Erythroblast (primary cell): ENCODE data around the gene MSMB.
"Not testable (repeated sequence)": the region's sequence is repeated elsewhere in the genome, so short reads cannot be mapped to it uniquely, and the experiment has no call there.

Experiments used
- DNase-seq, 2 experiments: peaks; one replicate each; lab custom pipeline; 2025; lab: John Stamatoyannopoulos, UW
- GATA1 ChIP-seq: IDR thresholded peaks from 2 replicates; pipeline ENCODE4 v1.6.1; 2011; ENCODE audit warnings: low read depth, mild to moderate bottlenecking, control low read depth, low read length, moderate library complexity
- POLR2A ChIP-seq: IDR thresholded peaks from 2 replicates; pipeline ENCODE4 v1.6.1; 2011; ENCODE audit warnings: mild to moderate bottlenecking, low read length

The MSMB gene

GRCh38 chr10:46046261-46046660 is at the start of gene MSMB:
TSS of gene MSMB (minus strand) at chr10:46046269. CDS start at chr10:46046237, 32 bp downstream.
- no peak for TF ChIP-seq GATA1
- no peak for TF ChIP-seq POLR2A
- DNase-seq, result no peak

DNA sequence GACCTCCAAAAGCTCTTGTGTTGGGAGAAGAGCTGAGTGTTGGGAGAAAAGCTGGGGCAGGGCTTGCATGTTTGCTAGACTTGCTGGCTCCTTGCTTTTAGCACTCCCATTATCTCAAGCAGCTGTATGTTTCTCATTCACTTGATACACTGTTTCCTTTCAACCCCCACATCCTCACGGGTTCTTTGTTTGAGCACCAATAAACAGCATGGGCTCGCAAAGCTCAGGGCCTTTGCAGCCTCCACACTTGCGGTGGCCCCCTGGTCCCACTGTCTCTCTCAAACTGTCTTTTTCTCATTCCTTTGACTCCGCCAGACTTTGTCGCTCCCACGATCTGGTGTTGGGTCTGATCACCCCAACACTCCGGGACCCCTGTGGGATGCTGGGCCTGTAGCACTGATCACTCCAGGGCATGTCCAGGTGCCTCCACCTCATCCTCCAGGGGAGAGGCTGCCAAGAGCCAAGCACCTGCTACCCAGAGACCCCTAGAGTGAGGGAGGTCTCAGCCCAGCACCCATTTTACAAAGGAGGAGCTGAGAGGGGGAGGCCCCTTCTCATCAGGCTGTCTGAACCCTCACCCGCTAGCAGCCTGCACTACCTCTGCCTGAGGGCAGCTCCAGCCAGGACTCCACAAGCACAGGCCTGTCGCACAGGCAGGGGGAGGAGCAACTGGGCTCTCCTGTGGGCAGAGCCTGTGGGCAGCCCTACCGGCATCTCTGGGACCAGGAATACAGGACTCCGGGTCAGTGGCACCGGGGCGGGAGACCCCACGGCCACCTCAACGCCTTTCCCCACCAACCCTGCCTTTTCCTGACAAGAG is 49.1 kb upstream of the MSMB start:
- DNase-seq, result no peak
- TF ChIP-seq POLR2A, result no peak
- no peak for TF ChIP-seq GATA1

GRCh38 chr10:46094197-46094500 is 48.1 kb upstream of the MSMB start:
- DNase-seq, result no peak
- TF ChIP-seq POLR2A (no peak), GATA1 (no peak)

DNA sequence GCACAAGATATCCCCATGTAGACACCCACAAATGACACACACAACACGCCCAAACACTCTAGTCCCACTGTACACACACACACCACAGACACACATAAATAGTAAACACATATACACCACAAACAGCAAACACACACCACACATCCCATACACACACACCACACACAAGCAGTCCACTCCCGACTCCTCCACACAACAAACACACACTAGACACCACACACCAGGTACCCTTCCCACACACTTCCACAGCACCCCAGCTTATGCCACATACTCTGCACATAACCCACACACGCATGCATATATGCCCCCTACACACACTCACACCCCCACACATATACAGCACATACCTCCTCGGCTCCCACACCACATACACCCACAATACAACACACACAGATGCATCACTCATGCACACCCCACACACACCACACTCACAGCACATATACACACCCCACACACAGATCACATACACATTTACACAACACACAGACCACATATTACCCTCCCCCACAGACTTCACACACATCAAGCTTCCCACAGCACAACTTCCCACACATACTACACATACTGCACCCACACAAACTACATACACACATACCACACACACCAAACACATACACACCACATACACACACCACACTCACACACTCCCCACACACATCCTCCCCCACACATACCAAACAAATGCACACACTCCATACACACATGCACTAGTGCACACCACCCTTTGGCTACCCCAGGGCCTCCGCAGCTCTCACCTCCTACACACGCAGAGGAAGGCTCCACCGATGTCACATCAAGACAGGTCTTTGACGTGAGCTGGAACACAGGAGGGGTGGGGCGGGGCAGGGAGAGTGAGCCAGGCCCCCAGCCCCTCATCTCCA is 47.5 kb upstream of the MSMB start:
- not testable (repeated sequence) for DNase-seq

GRCh38 chr10:46092524-46093081 is 46.5 kb upstream of the MSMB start:
- no peak for DNase-seq
- TF ChIP-seq POLR2A (no peak), GATA1 (no peak)

DNA sequence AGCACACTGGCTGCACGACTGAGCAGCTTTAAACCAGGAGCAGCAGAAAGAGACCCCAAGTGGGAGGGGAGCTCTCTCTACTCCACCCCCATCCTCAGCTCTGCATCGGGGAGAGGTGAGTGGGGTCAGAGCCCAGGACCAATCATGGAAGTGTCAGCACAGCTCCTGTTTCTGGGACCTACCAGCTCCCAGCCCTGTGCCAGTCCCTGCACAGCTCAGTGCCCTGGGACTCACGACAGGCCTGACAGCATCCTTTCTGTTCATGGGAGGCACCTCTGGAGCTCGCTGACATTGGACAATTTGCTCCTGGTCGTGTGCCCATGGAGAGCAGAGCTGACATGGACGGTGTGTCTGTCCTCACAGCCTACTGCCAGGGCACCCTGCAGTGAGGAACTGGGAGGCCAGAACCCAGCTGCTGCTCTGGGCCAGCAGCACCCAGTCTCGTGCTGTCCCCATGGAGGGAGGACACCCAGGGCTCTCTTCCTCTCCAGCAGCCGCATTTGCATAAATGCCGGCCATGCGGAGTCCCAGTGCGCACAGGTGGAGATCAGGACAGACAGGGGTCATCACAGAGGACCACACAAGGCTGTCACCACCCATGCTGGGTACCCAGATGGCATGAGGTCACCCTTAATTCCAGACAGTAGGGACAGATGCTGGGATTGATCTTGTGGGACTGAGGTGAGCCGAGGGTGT is 45.9 kb upstream of the MSMB start:
- TF ChIP-seq POLR2A (no peak), GATA1 (no peak)
- no peak for DNase-seq

DNA sequence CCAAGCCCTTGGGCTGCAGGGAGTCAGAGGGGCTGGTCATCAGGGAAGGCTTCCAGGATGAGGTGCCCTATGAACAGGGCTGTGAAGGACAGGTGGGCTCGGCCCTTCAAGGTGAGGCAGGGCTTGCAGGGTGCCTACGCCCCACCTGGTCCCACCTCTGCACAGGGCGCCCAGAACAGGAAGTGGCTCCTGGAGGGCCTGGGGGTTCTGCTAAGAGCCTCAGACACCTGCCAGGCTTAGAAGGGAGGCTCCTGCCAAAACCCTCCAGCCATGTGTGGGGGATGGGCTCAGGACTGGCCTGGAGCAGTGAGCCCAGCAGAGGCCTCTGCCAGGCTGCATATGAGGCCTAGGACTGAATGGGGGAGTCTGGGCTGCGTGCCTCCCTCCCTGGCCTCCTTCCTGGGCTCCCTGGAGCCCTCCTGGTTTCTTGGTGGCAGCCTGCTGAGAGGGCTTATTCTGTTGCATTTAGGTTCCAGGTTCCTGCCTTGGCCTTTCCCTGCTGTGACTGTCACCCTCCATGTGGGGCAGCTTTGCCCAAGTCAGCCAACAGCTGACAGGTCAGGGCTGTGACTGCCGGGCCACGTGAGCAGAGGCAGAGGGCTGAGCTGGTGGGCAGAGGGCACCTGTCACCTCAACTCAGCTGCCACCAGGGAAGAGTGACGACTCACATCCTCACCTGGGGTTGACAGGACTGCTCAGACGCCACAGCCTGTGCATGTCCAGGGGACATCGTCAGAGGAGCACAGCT is 45.2 kb upstream of the MSMB start:
- TF ChIP-seq POLR2A, result no peak
- TF ChIP-seq GATA1, result no peak
- DNase-seq, result no peak

- DNase-seq, result no peak
- TF ChIP-seq POLR2A, result no peak
- no peak for TF ChIP-seq GATA1
These were observed 44.3 kb upstream of the MSMB start for GRCh38 chr10:46090258-46090812.

GRCh38 chr10:46087381-46087780 is 41.3 kb upstream of the MSMB start:
- not testable (repeated sequence) for DNase-seq

DNA sequence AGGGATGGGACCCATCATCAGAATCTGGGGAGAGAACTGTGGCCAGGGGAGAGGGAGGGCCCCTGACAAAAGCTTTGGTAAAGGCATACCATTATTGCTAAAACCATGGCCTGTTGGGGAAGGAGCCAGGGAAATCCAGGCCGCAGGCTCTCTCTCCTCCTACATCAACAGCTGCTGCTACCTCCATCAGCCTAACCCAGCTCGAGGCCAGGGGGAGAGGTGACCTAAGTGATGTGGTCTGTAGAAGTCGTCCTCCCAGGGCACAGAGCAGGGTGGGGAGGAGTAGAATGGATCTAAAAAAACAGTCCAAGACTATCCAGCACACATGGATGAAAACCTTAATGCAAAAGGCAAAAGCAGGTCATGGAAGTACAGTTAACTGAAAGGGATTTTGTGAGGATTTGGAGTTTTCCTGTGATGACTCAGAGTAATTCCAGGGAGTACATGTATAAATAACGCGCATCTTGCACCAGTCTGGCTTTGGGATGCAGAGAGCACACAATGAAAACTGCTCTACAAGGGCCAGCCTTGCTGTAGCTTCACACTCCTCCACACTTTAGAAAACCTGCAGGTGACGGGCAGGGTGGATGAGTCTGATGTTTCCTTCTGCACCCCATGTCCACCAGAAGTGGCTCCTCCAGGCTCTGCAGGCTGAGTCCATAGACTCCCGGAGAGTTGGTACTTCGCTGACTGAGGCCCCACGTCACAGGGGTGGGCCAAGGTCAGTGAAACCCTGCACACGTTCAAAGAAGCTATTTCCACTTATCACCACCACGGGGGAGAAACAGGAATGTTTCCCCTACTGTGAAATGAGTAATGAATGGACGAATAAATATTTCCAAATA is 38.5 kb upstream of the MSMB start:
- no peak for TF ChIP-seq POLR2A
- no peak for TF ChIP-seq GATA1
- DNase-seq, result no peak

GRCh38 chr10:46080886-46081285 is 34.8 kb upstream of the MSMB start:
- DNase-seq, result no peak
- TF ChIP-seq POLR2A (no peak), GATA1 (no peak)
